GM21737 (cell line): Measurements from ENCODE around the gene DSCAM.
"Not testable (repeated sequence)": the region's sequence is repeated elsewhere in the genome, so short reads cannot be mapped to it uniquely, and the experiment has no call there.

Experiments
- ATAC-seq: cut with Tn5 transposase; IDR thresholded peaks from one replicate; pipeline ENCODE4 v1.9.1; 2021; ENCODE audit warnings: mild to moderate bottlenecking, moderate library complexity; ENCODE audit not compliant: unreplicated experiment

The DSCAM gene

GRCh38 chr21:40074198-40074597 lies 772.8 kb downstream of the DSCAM start:
- ATAC-seq, result no peak

DNA sequence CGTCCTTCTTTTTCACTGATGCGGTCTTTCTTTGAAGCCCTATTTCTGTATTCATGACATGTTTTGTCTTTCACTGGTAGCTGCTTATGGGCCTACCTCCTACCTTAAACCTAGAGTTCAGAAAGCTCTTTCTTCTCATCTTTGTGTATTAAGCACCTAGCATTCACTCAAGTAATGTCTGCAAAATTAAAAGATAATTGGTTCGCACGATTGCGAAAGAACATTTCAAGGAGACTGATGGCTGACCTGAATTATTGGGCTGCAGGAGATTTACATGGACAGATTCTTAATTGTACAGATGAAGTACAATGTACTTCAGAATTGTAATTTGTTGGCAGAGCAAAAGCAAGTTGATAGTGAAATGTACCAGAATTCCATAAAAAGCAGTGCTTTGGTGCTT lies 773.3 kb downstream of the DSCAM start:
- no peak for ATAC-seq

- no peak for ATAC-seq
Measured at GRCh38 chr21:40070871-40071270, 776.1 kb downstream of the DSCAM start.

DNA sequence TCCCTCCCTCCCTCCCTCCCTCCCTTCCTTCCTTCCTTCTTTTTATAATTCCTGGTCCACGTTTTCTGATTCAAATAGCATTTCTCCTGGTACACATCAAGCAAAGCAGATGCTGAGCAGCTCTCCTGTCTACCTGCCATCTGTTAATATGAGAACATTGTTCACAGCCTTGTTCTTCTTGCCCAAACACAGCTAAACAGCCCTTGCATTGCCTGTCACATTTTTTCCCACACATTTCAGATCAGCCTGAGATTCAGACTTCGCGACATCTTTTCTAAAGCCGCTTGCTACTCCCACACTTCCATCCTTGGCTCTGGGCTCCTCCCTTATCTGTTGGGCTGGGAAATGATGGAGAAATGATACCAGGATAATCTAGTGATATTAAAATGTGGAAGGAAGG lies 779.2 kb downstream of the DSCAM start:
- no peak for ATAC-seq

DNA sequence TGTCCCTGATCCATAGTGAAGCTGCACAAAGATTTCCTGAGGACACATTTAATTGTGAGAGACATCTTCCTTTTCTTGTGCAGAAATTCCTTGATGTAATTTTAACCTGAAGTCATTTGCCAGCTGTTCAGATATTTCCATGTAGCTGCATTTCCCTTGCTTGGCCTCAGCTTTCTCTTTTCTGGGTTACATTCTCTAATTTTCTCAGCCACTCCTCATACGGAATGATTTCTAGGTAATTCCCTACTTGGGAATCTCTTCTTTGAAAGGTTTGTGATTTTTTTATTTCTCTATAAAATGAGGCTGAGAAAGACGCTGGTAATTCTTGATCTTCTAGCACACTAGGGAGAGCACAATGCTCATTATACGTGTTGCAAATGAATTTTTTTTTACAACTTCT lies 780.7 kb downstream of the DSCAM start:
- no peak for ATAC-seq

- ATAC-seq, result no peak
Measured at GRCh38 chr21:40060083-40060677, 786.8 kb downstream of the DSCAM start.

- no peak for ATAC-seq
Measured at GRCh38 chr21:40057331-40057730, 789.6 kb downstream of the DSCAM start.

- no peak for ATAC-seq
Measured at GRCh38 chr21:40056031-40056430, 790.9 kb downstream of the DSCAM start.

DNA sequence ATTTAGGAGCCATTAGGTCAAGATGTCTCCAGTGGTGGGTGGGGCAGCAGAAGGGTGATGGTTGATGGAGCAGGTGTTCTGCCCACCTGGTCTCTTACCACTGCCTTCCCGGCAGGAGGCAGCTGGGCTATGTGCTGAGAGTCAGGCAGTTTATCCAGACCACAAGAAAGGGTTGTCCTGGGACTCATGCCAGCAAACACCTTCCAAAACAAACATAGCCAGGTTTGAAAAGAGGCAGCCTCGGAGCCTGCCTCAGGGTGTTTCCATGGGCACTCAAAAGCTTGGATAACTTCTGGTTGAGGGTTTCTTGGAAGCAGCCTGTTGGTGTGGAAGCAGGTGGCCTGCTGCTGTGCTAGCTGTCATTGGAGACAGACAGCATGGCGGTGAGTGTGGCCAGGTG lies 792.6 kb downstream of the DSCAM start:
- ATAC-seq, result no peak

DNA sequence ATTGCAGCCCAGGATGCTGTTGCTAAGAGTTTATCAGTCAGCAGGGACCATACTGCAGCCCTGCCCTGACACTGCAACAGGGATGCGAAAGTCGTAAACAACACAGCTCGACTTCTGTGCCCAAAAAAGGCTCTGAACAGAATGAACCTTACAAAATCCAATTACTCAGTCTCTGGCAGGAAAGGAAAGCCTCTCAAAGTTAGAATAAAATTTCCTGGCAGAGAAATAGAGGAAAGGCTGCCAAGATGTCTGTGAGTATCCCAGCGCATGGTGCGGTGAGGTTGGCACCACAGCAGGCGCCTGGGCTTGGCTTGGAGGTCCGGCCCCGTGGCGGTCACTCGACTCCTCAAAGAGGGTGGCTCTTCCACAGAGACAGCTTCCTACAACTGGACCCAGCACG lies 794.0 kb downstream of the DSCAM start:
- no peak for ATAC-seq

- no peak for ATAC-seq
Measured at GRCh38 chr21:40052276-40052675, 794.7 kb downstream of the DSCAM start.

DNA sequence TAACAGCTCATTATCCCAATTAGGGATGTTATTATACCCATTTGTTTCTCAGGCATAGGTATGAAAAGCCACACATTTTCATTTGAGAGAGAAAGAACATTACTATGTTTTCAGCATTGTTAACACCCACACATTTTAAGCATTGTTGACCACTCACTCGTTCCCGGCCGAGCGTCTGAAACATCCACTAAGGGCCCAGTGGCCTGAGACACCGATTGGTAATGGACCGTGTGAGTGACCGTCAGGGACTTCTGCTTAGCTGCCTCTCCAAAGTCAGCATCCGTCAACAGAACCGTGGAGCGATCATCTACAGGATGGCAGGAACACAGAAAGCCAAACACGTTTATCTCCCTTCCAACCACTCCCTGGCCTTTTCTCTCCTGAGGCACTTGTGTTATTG lies 795.2 kb downstream of the DSCAM start:
- no peak for ATAC-seq

GRCh38 chr21:40049931-40050290 lies 797.0 kb downstream of the DSCAM start:
- ATAC-seq, result no peak

DNA sequence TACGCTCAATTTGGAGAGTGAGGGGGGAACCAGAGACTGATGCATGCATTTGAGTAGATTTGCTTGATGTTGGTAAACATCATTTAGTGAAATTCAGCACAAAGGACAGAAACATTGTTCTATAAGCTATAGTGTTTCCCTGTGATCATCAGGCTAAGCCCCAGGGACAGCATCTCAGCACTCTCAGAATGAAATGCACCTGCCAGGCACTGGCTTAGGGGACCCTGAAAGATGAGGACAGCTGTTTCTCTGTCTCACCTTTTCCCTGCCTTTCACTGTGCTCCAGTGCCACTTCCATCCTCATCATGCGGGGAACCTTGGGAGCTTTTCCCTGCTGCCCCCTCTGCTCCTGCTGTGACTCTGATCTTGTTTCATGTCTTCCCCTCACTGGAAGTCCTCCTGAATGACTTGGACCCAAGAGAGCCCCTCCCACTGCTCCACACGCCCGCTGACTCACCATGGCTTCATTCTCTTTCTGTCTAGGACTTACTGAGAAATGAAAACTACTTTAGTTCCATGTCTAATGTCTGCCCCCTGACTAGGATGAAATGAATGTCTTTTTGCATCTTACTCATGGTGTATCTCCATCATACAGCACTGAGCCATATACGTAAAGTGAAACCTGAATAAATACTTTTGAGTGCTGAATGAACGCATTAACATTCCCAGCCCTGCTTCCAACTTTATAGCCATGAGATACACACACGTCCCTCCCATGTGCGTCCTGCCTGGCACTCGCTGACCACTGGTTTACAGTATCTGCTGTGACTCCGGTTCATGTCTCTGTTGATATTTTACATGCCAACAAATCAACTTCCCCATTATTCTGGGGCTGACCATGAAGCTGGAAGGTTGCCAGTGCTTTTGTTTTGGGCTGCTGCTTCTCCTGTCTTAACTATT lies 797.7 kb downstream of the DSCAM start:
- ATAC-seq, result no peak

GRCh38 chr21:40047993-40048730 lies 798.8 kb downstream of the DSCAM start:
- ATAC-seq, result no peak

DNA sequence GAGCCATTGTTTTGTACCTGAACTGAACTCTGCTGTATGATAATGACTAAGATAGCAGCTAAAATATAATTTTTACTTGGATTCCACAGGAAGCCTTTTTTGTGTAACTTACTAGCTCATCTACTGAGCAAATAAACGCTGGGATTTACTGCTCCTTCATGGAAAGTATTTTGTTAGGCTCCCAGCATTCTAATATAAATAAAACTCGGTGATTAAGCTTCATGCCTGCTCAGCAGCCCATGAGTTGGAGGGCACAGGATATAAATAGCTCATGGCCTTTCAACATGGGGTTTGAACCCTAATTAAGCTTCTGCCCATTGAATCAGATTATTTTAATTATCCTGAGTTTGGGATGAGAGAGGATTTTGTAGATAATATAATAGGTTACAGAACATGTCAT lies 799.7 kb downstream of the DSCAM start:
- no peak for ATAC-seq

DNA sequence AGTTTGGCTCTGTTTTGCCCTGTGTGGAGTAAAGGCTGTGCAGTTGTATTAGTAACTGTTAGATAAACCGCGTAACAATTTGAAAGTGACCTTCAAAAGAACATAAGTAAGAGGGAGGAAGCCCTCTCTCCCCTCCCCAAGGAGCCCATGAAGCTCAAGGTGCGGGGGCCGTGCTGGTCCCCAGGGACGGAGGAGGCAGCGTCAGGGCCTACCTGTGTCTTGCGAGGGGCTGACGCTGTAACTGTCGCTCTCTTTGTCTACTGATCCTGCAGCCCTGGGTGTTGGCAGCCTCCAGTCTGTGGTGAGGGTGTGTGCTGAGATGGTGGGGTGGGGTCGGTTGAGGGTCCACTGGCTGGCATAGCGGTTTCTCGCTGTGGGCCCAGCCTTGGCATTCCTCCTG lies 803.1 kb downstream of the DSCAM start:
- ATAC-seq, result no peak

DNA sequence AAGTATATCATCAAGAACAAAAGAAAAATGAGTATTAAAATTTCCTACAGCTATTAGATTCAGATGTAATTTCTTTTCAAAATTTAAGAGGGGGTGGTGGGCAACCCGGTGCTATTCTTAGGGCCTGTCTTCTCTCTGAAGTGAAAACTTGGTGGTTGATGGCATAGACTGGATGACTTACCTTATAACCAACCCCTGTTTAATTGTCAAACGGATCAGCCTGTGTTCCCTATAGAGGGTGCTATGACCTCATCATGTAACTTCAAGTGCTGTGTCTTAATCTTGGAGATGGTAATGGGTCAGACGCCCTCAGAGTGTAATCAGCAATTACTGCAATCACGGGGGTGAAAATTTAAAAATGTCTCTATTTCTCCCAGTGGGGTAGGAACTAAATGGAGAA lies 803.5 kb downstream of the DSCAM start:
- ATAC-seq, result no peak

DNA sequence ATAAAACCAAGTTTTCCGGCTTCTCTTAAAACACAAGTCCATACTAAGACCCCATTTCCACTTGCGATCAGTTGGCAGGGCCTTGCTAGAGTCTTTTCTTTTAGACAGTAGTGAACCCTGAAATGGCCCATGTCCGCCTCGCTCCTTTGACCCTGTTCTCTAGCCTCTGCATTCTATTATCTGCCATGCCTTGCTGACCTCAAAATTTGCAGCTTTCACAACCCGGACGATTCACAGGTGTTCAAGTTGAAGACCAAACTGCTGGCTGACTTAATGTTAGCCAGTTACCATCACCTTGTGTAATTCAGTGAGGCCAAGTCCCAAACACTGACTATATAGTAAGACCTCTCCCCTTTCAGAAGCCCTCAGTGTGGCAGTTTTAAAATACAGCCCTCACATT lies 805.5 kb downstream of the DSCAM start:
- ATAC-seq, result no peak

- ATAC-seq, result not testable (repeated sequence)
Measured at GRCh38 chr21:40033156-40033782, 813.7 kb downstream of the DSCAM start.

- ATAC-seq, result no peak
Measured at GRCh38 chr21:40029888-40030287, 817.1 kb downstream of the DSCAM start.
